Astrocyte (in vitro differentiated cells and primary cell): ENCODE data around the gene CMPK1. TPM values are rescaled to one million over a fixed set of nuclear protein-coding genes. Genes with fewer than 3 reads are reported as not detected.
A peak's percentile ranks its signal among the peaks of the same experiment; 100 is the strongest.

Experiments used
- DNase-seq: peaks from one replicate; pipeline ENCODE4 v3.0.0-alpha.2; 2010; ENCODE audit warnings: low read depth
- FAIRE-seq: peaks from 2 replicates; lab custom pipeline; 2011; peaks lifted over from hg19 to GRCh38; lab: Jason Lieb, UNC
- H2AFZ ChIP-seq: 2 replicates; pipeline ENCODE4 v1.6.0; 2012; ENCODE audit warnings: low read depth, low read length, inconsistent platforms
- H3K27ac ChIP-seq: 2 replicates; pipeline ENCODE4 v1.5.1; 2011; ENCODE audit warnings: low read depth, low read length, inconsistent platforms
- H3K27me3 ChIP-seq: 2 replicates; pipeline ENCODE4 v1.6.0; 2011; ENCODE audit warnings: low read length, inconsistent platforms; ENCODE audit not compliant: insufficient read depth
- H3K36me3 ChIP-seq: 2 replicates; pipeline ENCODE4 v1.5.1; 2011; ENCODE audit warnings: low read length, inconsistent platforms; ENCODE audit not compliant: insufficient read depth
- H3K4me1 ChIP-seq: 2 replicates; pipeline ENCODE4 v1.5.1; 2011; ENCODE audit warnings: low read length, inconsistent platforms; ENCODE audit not compliant: insufficient read depth
- H3K4me2 ChIP-seq: 2 replicates; pipeline ENCODE4 v1.6.0; 2012; ENCODE audit warnings: low read length, inconsistent platforms
- H3K4me3 ChIP-seq: 2 replicates; pipeline ENCODE4 v1.5.1; 2011; ENCODE audit warnings: low read depth, mild to moderate bottlenecking, low read length, inconsistent platforms; ENCODE audit not compliant: insufficient read depth
- H3K79me2 ChIP-seq: 2 replicates; pipeline ENCODE4 v1.6.0; 2012; ENCODE audit warnings: mild to moderate bottlenecking, low read length, inconsistent platforms; ENCODE audit not compliant: insufficient read depth
- H3K9ac ChIP-seq: 2 replicates; pipeline ENCODE4 v1.6.0; 2012; ENCODE audit warnings: mild to moderate bottlenecking, low read length, inconsistent platforms
- H3K9me3 ChIP-seq: 2 replicates; pipeline ENCODE4 v1.5.1; 2012; ENCODE audit warnings: low read depth, mild to moderate bottlenecking, low read length, inconsistent platforms; ENCODE audit not compliant: insufficient read depth
- H4K20me1 ChIP-seq: 2 replicates; pipeline ENCODE4 v1.6.0; 2012; ENCODE audit warnings: low read length, inconsistent platforms; ENCODE audit not compliant: insufficient read depth
- H3K27ac Mint-ChIP-seq: one replicate; pipeline ENCODE4 v1.8.0; 2021; ENCODE audit warnings: mild to moderate bottlenecking, mixed read lengths; ENCODE audit not compliant: unreplicated experiment
- H3K27me3 Mint-ChIP-seq: one replicate; pipeline ENCODE4 v1.8.0; 2021; ENCODE audit warnings: low read depth, mixed read lengths; ENCODE audit not compliant: unreplicated experiment
- H3K36me3 Mint-ChIP-seq: one replicate; pipeline ENCODE4 v1.8.0; 2021; ENCODE audit warnings: low read depth, mixed read lengths; ENCODE audit not compliant: unreplicated experiment
- H3K4me1 Mint-ChIP-seq: one replicate; pipeline ENCODE4 v1.8.0; 2021; ENCODE audit warnings: low read depth, mixed read lengths; ENCODE audit not compliant: unreplicated experiment
- H3K4me3 Mint-ChIP-seq: one replicate; pipeline ENCODE4 v1.8.0; 2021; ENCODE audit warnings: mild to moderate bottlenecking, moderate library complexity, mixed read lengths; ENCODE audit not compliant: unreplicated experiment
- H3K9me3 Mint-ChIP-seq: one replicate; pipeline ENCODE4 v1.8.0; 2021; ENCODE audit warnings: mild to moderate bottlenecking, mixed read lengths; ENCODE audit not compliant: unreplicated experiment
- CTCF ChIP-seq: IDR thresholded peaks from 2 replicates; pipeline ENCODE4 v1.5.1; 2011; ENCODE audit warnings: low read depth, mild to moderate bottlenecking, inconsistent platforms, low read length, moderate library complexity; ENCODE audit not compliant: insufficient read depth
- EZH2 ChIP-seq: IDR thresholded peaks from 2 replicates; pipeline ENCODE4 v1.6.1; 2012; ENCODE audit warnings: mild to moderate bottlenecking, low read length, inconsistent platforms; ENCODE audit not compliant: insufficient read depth
- total RNA-seq: library from RNA; stranded (reverse); gene quantifications from 2 replicates; pipeline ENCODE4 v1.2.1, GENCODE V29; 2021

Gene CMPK1
- total RNA-seq, 1 donor from 2014 or later, result 136 TPM

DNA sequence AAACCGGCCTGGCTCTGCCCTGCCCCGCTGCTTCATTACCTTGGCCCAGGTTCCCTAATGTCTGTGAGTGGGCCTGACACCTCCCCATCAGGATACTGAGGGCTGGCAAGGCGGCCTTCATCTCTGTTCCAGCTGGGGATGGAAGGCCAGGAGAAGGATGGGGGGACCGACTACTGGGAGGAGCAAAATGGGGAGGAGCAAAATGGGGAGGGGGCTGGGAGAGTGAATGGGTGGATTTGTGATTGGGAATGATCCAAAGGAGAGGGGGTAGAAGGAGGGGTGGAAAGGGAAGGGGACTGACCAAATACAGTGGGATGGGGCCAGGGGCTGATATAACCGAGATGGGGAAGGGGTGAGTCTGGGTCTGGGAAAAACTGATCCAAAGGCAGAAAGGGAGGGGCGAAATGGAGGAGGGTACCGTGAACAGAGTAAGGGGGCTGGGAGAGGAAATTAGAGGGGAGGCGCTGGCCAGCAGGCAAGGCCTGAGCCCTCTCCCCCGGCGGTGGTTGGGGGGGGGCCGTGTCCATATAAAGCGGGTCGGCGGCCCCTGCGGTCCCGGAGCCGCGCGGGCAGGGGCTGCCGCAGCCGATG is 82.2 kb downstream of the CMPK1 start, which contains the start of gene FOXE3:
Gene FOXE3 (plus strand): TSS at position 558 of the 591 bp plus-strand sequence. CDS start 31 bp downstream, at position 589.
- Mint-ChIP-seq H3K27ac (no peak within 1 kb of the TSS), H3K27me3 (peaks cover 62% of the 10 kb centered on the region)
- peaks cover 47% of the 10 kb centered on the region for H3K27me3 ChIP-seq

DNA sequence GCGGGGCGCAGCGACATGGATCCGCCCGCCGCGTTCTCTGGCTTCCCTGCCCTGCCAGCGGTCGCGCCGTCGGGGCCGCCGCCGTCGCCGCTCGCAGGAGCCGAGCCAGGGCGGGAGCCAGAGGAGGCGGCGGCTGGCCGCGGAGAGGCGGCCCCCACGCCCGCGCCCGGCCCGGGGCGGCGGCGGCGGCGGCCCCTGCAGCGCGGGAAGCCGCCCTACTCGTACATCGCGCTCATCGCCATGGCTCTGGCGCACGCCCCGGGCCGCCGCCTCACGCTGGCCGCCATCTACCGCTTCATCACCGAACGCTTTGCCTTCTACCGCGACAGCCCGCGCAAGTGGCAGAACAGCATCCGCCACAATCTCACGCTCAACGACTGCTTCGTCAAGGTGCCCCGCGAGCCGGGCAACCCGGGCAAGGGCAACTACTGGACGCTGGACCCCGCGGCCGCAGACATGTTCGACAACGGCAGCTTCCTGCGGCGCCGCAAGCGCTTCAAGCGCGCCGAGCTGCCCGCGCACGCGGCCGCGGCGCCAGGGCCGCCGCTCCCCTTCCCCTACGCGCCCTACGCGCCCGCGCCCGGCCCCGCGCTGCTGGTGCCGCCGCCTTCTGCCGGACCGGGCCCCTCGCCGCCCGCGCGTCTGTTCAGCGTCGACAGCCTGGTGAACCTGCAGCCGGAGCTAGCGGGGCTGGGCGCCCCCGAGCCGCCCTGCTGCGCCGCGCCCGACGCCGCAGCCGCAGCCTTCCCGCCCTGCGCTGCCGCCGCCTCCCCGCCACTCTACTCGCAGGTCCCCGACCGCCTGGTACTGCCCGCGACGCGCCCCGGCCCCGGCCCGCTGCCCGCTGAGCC is 83.0 kb downstream of the CMPK1 start:
- peaks cover 54% of the 10 kb centered on the region for H3K27me3 ChIP-seq
- no peaks in the 10 kb centered on the region for H4K20me1 ChIP-seq
- H3K4me1 ChIP-seq, result no peaks in the 10 kb centered on the region
- Mint-ChIP-seq H3K36me3 (peaks cover 1% of the 10 kb centered on the region), H3K27ac (no peak overlapping the region), H3K4me1 (no peaks in the 10 kb centered on the region), H3K9me3 (peaks cover 4% of the 10 kb centered on the region), H3K4me3 (no peak overlapping the region), H3K27me3 (peaks cover 70% of the 10 kb centered on the region)
- FAIRE-seq (no peak), DNase-seq (no peak)
- H3K36me3 ChIP-seq, result no peaks in the 10 kb centered on the region
- no peaks in the 10 kb centered on the region for H3K9me3 ChIP-seq
- H3K4me2 ChIP-seq, result peak overlapping the region; percentile 73
- H3K79me2 ChIP-seq, result no peaks in the 10 kb centered on the region
- no peak overlapping the region for H3K4me3 ChIP-seq
- TF ChIP-seq CTCF (no peak), EZH2 (peak; percentile 58)
- H3K27ac ChIP-seq, result no peak overlapping the region
- H3K9ac ChIP-seq, result no peak overlapping the region
- peak overlapping the region; percentile 73 for H2AFZ ChIP-seq

More for the DNA sequence above, 82.2 kb downstream of the CMPK1 start, which contains the start of gene FOXE3:
- H3K4me1 Mint-ChIP-seq, result peaks cover 6% of the 10 kb centered on the region
- Histone ChIP-seq H3K4me1 (no peaks in the 10 kb centered on the region), H3K36me3 (no peaks in the 10 kb centered on the region), H3K4me3 (no peak within 1 kb of the TSS), H3K9ac (no peak within 1 kb of the TSS), H2AFZ (peak within 1 kb of the TSS; percentile 73), H3K79me2 (no peaks in the 10 kb centered on the region), H3K9me3 (no peaks in the 10 kb centered on the region), H3K4me2 (peak within 1 kb of the TSS; percentile 73), H3K27ac (no peak within 1 kb of the TSS), H4K20me1 (no peaks in the 10 kb centered on the region)
- peaks cover 3% of the 10 kb centered on the region for H3K9me3 Mint-ChIP-seq
- FAIRE-seq (no peak), DNase-seq (no peak)
- H3K36me3 Mint-ChIP-seq, result peaks cover 1% of the 10 kb centered on the region
- TF ChIP-seq CTCF, result no peak
- TF ChIP-seq EZH2, result peak; percentile 39
- no peak within 1 kb of the TSS for H3K4me3 Mint-ChIP-seq
